H1 (cell line): Measurements from ENCODE around the gene APPL2. TPM values are rescaled to one million over a fixed set of nuclear protein-coding genes. Genes with fewer than 3 reads are reported as not detected.

Experiments
- CTCF ChIA-PET: fragments of 300-600 bp; sonication (Branson Sonifier 250); formaldehyde crosslinking; loops from one replicate; lab custom pipeline; 2021; ENCODE audit not compliant: partially characterized antibody; lab: Charles Lee
- POLR2A ChIA-PET: fragments of 300-600 bp; sonication (Branson Sonifier 250); formaldehyde crosslinking; loops from one replicate; lab custom pipeline; 2021; ENCODE audit warnings: inconsistent platforms; ENCODE audit not compliant: partially characterized antibody; lab: Charles Lee
- DNase-seq, 2 experiments: peaks; one replicate each; pipeline versions ENCODE4 v3.0.0 to v3.0.0-alpha.2; 2010 to 2022; ENCODE audit warnings: low spot score in 2 of 2, low read depth in 1 of 2, mixed read lengths in 1 of 2
- FAIRE-seq: peaks from 2 replicates; lab custom pipeline; 2011; peaks lifted over from hg19 to GRCh38; lab: Jason Lieb, UNC
- H2AFZ ChIP-seq: 2 replicates; pipeline ENCODE4 v1.8.1; 2012; ENCODE audit warnings: low read length, inconsistent platforms
- H2AK5ac ChIP-seq: 2 replicates; pipeline ENCODE4 v1.6.1; 2013; ENCODE audit warnings: low read depth, low read length
- H2BK120ac ChIP-seq: replicated peaks from 2 replicates; pipeline ENCODE3; 2013; ENCODE audit warnings: low read depth, low read length, inconsistent platforms
- H2BK12ac ChIP-seq: 2 replicates; pipeline ENCODE4 v1.6.1; 2013; ENCODE audit warnings: low read depth, low read length
- H2BK15ac ChIP-seq: 2 replicates; pipeline ENCODE4 v1.6.1; 2013; ENCODE audit warnings: low read length
- H2BK20ac ChIP-seq: 2 replicates; pipeline ENCODE4 v1.6.1; 2013; ENCODE audit warnings: low read length
- H2BK5ac ChIP-seq: 2 replicates; pipeline ENCODE4 v1.6.1; 2013; ENCODE audit warnings: low read depth, low read length
- H3K14ac ChIP-seq: 2 replicates; pipeline ENCODE4 v1.6.1; 2013; ENCODE audit warnings: inconsistent platforms; ENCODE audit not compliant: insufficient read length
- H3K18ac ChIP-seq: 2 replicates; pipeline ENCODE4 v1.6.1; 2013; ENCODE audit warnings: low read length; ENCODE audit errors: extremely low read depth
- H3K23ac ChIP-seq: 2 replicates; pipeline ENCODE4 v1.6.1; 2013; ENCODE audit warnings: inconsistent platforms; ENCODE audit not compliant: insufficient read length
- H3K23me2 ChIP-seq: 2 replicates; pipeline ENCODE4 v1.6.1; 2013; ENCODE audit warnings: low read depth, low read length
- H3K27ac ChIP-seq: 2 replicates; pipeline ENCODE4 v1.6.1; 2011; ENCODE audit warnings: low read depth, low read length, inconsistent platforms
- H3K27me3 ChIP-seq, 4 experiments: replicated peaks in 1 of 4; 1 replicate in 1 of 4; 2 replicates in 3 of 4; pipeline versions ENCODE4 v1.6.1 to v1.8.1; 2011 to 2013; ENCODE audit warnings: low read length in 3 of 4, mild to moderate bottlenecking in 3 of 4, inconsistent platforms in 2 of 4, mixed read lengths in 2 of 4, moderate library complexity in 1 of 4; ENCODE audit not compliant: control insufficient read depth in 3 of 4, insufficient read depth in 3 of 4; ENCODE audit errors: extremely low read depth in 1 of 4
- H3K36me3 ChIP-seq, 4 experiments: 2 replicates each; pipeline versions ENCODE4 v1.6.1 to v1.8.1; 2011 to 2013; ENCODE audit warnings: mild to moderate bottlenecking in 4 of 4, low read length in 3 of 4, moderate library complexity in 2 of 4, control low read depth in 1 of 4, inconsistent platforms in 1 of 4; ENCODE audit not compliant: insufficient read depth in 4 of 4, control insufficient read depth in 2 of 4
- H3K4ac ChIP-seq: replicated peaks from 2 replicates; pipeline ENCODE3; 2013; ENCODE audit warnings: low read length, low read depth, mixed read lengths, inconsistent platforms; ENCODE audit not compliant: insufficient read length
- H3K4me1 ChIP-seq, 4 experiments: replicated peaks in 1 of 4; 1 replicate in 1 of 4; 2 replicates in 3 of 4; pipeline versions ENCODE4 v1.6.1 to v1.8.1; 2011 to 2013; ENCODE audit warnings: low read length in 3 of 4, inconsistent platforms in 2 of 4, mixed read lengths in 1 of 4; ENCODE audit not compliant: insufficient read depth in 4 of 4, control insufficient read depth in 3 of 4
- H3K4me2 ChIP-seq, 2 experiments: 2 replicates each; pipeline versions ENCODE4 v1.6.1 to v1.8.1; 2011 to 2013; ENCODE audit warnings: low read depth in 2 of 2, low read length in 2 of 2, control low read depth in 1 of 2, inconsistent platforms in 1 of 2, mild to moderate bottlenecking in 1 of 2; ENCODE audit not compliant: insufficient read depth in 1 of 2
- H3K4me3 ChIP-seq, 4 experiments: fragments of 200-600, 300-600 bp in 1 of 4; sonication (generic), shearing (Covaris generic), sonication (Bioruptor Twin) in 1 of 4; 2 replicates each; pipeline versions ENCODE4 v1.5.1 to v1.8.1; 2011 to 2016; ENCODE audit warnings: low read length in 4 of 4, low read depth in 3 of 4, control low read depth in 2 of 4, inconsistent platforms in 2 of 4, mild to moderate bottlenecking in 2 of 4, mixed read lengths in 1 of 4, moderate library complexity in 1 of 4; ENCODE audit not compliant: insufficient read depth in 2 of 4; ENCODE audit errors: extremely low read depth in 1 of 4
- H3K56ac ChIP-seq: replicated peaks from 2 replicates; pipeline ENCODE3; 2013; ENCODE audit warnings: low read depth, mild to moderate bottlenecking, mixed read lengths, low read length, inconsistent platforms; ENCODE audit not compliant: insufficient read length
- H3K79me1 ChIP-seq: 2 replicates; pipeline ENCODE4 v1.6.1; 2013; ENCODE audit warnings: low read depth, low read length, control low read depth
- H3K79me2 ChIP-seq, 2 experiments: 2 replicates each; pipeline versions ENCODE4 v1.6.1 to v1.8.1; 2012 to 2013; ENCODE audit warnings: low read length in 2 of 2, mild to moderate bottlenecking in 2 of 2, inconsistent platforms in 1 of 2; ENCODE audit not compliant: insufficient read depth in 2 of 2, control insufficient read depth in 1 of 2
- H3K9ac ChIP-seq, 4 experiments: replicated peaks in 1 of 4; 1 replicate in 1 of 4; 2 replicates in 3 of 4; pipeline versions ENCODE4 v1.6.1 to v1.8.1; 2011 to 2013; ENCODE audit warnings: low read depth in 3 of 4, low read length in 3 of 4, control low read depth in 2 of 4, mild to moderate bottlenecking in 2 of 4, moderate library complexity in 2 of 4, inconsistent platforms in 1 of 4; ENCODE audit errors: extremely low read depth in 1 of 4
- H3K9me3 ChIP-seq, 2 experiments: 2 replicates each; pipeline versions ENCODE4 v1.6.1 to v1.8.1; 2012 to 2013; ENCODE audit warnings: mild to moderate bottlenecking in 2 of 2, moderate library complexity in 2 of 2, control low read depth in 1 of 2, inconsistent platforms in 1 of 2, low read depth in 1 of 2, low read length in 1 of 2, mixed read lengths in 1 of 2; ENCODE audit not compliant: insufficient read depth in 2 of 2
- H4K20me1 ChIP-seq, 2 experiments: replicated peaks in 1 of 2; 2 replicates each; pipeline versions ENCODE3 to v1.8.1; 2011 to 2013; ENCODE audit warnings: inconsistent platforms in 2 of 2, low read length in 2 of 2, mild to moderate bottlenecking in 1 of 2; ENCODE audit not compliant: insufficient read depth in 2 of 2, control insufficient read depth in 1 of 2
- H4K5ac ChIP-seq: 2 replicates; pipeline ENCODE4 v1.6.1; 2013; ENCODE audit warnings: low read length, low read depth, mixed read lengths, inconsistent platforms; ENCODE audit not compliant: insufficient read length
- H4K8ac ChIP-seq: 2 replicates; pipeline ENCODE4 v1.8.0; 2013; ENCODE audit warnings: mild to moderate bottlenecking, moderate library complexity, low read length, inconsistent platforms; ENCODE audit not compliant: insufficient read depth; ENCODE audit errors: extremely low read depth
- H4K91ac ChIP-seq: replicated peaks from 2 replicates; pipeline ENCODE3; 2013; ENCODE audit warnings: low read length, mixed read lengths, inconsistent platforms; ENCODE audit not compliant: insufficient read length
- BCL11A ChIP-seq, 2 experiments: IDR thresholded peaks; one replicate each; pipeline ENCODE4 v1.6.1; 2011; ENCODE audit warnings: low read depth in 2 of 2, low read length in 2 of 2, mild to moderate bottlenecking in 2 of 2
- CTBP2 ChIP-seq: IDR thresholded peaks from 2 replicates; pipeline ENCODE4 v1.7.0; 2011; ENCODE audit warnings: borderline replicate concordance, mild to moderate bottlenecking, moderate library complexity, mixed read lengths, low read length; ENCODE audit not compliant: insufficient read depth, insufficient read length
- GTF2F1 ChIP-seq: IDR thresholded peaks from 2 replicates; pipeline ENCODE4 v1.6.1; 2012; ENCODE audit warnings: low read depth, low read length, improper control_type of control experiment, borderline replicate concordance
- HDAC2 ChIP-seq, 2 experiments: fragments of 300-600 bp in 1 of 2; sonication (generic) in 1 of 2; IDR thresholded peaks; 2 replicates each; pipeline ENCODE4 v1.6.1; 2011 to 2012; ENCODE audit warnings: low read depth in 2 of 2, low read length in 2 of 2, mild to moderate bottlenecking in 2 of 2, moderate library complexity in 2 of 2, borderline replicate concordance in 1 of 2, inconsistent platforms in 1 of 2
- KDM5A ChIP-seq: fragments of 200-600 bp; IDR thresholded peaks from 2 replicates; pipeline ENCODE4 v1.7.1; 2012; ENCODE audit warnings: mild to moderate bottlenecking, low read length, inconsistent platforms, mixed read lengths
- PHF8 ChIP-seq: fragments of 200-600 bp; sonication (generic); conservative IDR thresholded peaks from 2 replicates; pipeline ENCODE4 v1.7.1; 2012; ENCODE audit warnings: low read depth, mild to moderate bottlenecking, inconsistent platforms, low read length, moderate library complexity
- SAP30 ChIP-seq: fragments of 300-600 bp; sonication (generic); IDR thresholded peaks from 2 replicates; pipeline ENCODE4 v1.7.1; 2012; ENCODE audit warnings: low read length, moderate library complexity, mild to moderate bottlenecking, inconsistent platforms; ENCODE audit not compliant: insufficient read depth, insufficient replicate concordance
- SP4 ChIP-seq: IDR thresholded peaks from 2 replicates; pipeline ENCODE4 v1.6.1; 2012; ENCODE audit warnings: low read length, inconsistent platforms
- SRF ChIP-seq: IDR thresholded peaks from 2 replicates; pipeline ENCODE4 v1.6.1; 2011; ENCODE audit warnings: mild to moderate bottlenecking, low read depth, low read length, moderate library complexity
- TEAD4 ChIP-seq: IDR thresholded peaks from 2 replicates; pipeline ENCODE4 v1.6.1; 2012; ENCODE audit warnings: low read depth, low read length, inconsistent platforms, mixed read lengths
- ZNF274 ChIP-seq: IDR thresholded peaks from 2 replicates; pipeline ENCODE4 v1.7.0; 2012; ENCODE audit warnings: low read length, borderline replicate concordance; ENCODE audit errors: extremely low read depth
- WGBS, 2 experiments: shearing (Covaris generic) in 1 of 2; methylation state at CpG; one replicate each; pipeline versions ENCODE4 v1.1.6 to v1.1.7; 2013 to 2015; ENCODE audit warnings: low lambda C conversion rate in 2 of 2, mixed read lengths in 2 of 2, inconsistent platforms in 1 of 2, low coverage in 1 of 2, missing lambda C conversion rate in 1 of 2; ENCODE audit not compliant: insufficient replicate concordance in 2 of 2, insufficient coverage in 1 of 2, insufficient read length in 1 of 2; ENCODE audit errors: extremely low coverage in 1 of 2, missing lambda C conversion rate in 1 of 2; 5-methylcytosine and 5-hydroxymethylcytosine counted together
- polyA plus RNA-seq, 7 experiments: library from polyadenylated mRNA; depleted of rRNA in 3 of 7; stranded (reverse) in 5 of 7; unstranded in 2 of 7; fragments of >200 nt in 5 of 7; fragments of 200-250 nt in 2 of 7; gene quantifications; 1 replicate in 5 of 7; 2 replicates in 1 of 7; 4 replicates in 1 of 7; pipeline versions ENCODE4 v1.2.1 to v1.2.3, GENCODE V29; 2011 to 2013; ENCODE audit warnings: missing spikeins in 2 of 7, mixed read lengths in 2 of 7
- total RNA-seq: library from RNA; stranded (reverse); fragmentation: NEBNext Ultra II Directional; extraction: Animal tissue kit (Norgen Biotek cat#: 25700); gene quantifications from 2 replicates; pipeline ENCODE4 v1.2.1, GENCODE V29; 2021
- TF ChIP-seq, protein P1 (sequence below): IDR thresholded peaks from 2 replicates; pipeline ENCODE4 v1.6.1; 2012; ENCODE audit warnings: inconsistent platforms

Gene APPL2
- total and polyA plus RNA-seq, 2 of the 8 experiments (the other 6 are each of a cell fraction or from before 2014, with no cell fraction given): 8.9 to 22.9 TPM

DNA sequence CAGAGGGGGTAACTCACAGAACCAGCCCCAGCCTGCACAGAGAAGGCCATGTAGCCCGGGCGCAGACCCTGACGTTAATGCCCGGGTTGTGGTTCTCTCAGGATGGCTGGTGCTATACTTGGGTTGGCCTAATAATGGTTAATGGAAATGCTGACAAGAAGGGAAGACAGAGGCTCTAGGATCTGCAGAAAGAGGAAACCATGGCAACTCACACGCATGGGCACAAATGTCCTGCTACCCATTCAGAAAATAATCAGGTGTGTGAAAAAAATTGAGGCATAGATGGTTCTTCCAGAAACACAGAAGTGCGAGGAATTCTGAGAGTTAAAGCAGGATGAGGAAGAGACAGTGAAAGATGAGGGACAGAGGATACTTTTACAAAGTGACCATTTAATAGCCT lies 33.8 kb downstream of the APPL2 start:
- TF ChIP-seq PHF8 (no peak), BCL11A (IDR thresholded peaks at IDR 0.05; ENCODE audit: low read depth in 2 of 2, low read length in 2 of 2) (no peak), TEAD4 (no peak), SRF (no peak), ZNF274 (no peak), GTF2F1 (no peak), SAP30 (no peak), CTBP2 (no peak), SP4 (no peak), KDM5A (no peak), HDAC2 (IDR thresholded peaks at IDR 0.05; ENCODE audit: borderline replicate concordance in 1 of 2, low read depth in 2 of 2, low read length in 2 of 2) (no peak)
- TF ChIP-seq, protein P1, sequence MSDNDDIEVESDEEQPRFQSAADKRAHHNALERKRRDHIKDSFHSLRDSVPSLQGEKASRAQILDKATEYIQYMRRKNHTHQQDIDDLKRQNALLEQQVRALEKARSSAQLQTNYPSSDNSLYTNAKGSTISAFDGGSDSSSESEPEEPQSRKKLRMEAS: no peak
- no peaks in the 10 kb centered on the region for H3K79me2 ChIP-seq
- no peak overlapping the region for H3K27ac ChIP-seq
- no peak for FAIRE-seq
- H3K4ac ChIP-seq: no peak overlapping the region
- DNase-seq: no peak
- H4K91ac ChIP-seq: no peak overlapping the region
- no peaks in the 10 kb centered on the region; a peak in 2 of 7 replicates for H3K4me1 ChIP-seq
- H3K23me2 ChIP-seq: no peaks in the 10 kb centered on the region
- H3K14ac ChIP-seq: no peak overlapping the region
- ChIA-PET CTCF (interaction anchor here (1.2 kb wide), 1 partner anchor 34 kb away, joined by 4 read pairs; the partner anchor contains the start of gene APPL2), POLR2A (interaction anchor here (0.9 to 1.4 kb wide), 2 partner anchors 25 to 111 kb away, joined by 3 read pairs; no protein-coding TSS in a partner anchor)
- no peaks in the 10 kb centered on the region for H3K9me3 ChIP-seq
- no peak overlapping the region for H3K9ac ChIP-seq
- no peak overlapping the region for H4K8ac ChIP-seq
- no peak overlapping the region for H2BK5ac ChIP-seq
- H2BK12ac ChIP-seq: no peak overlapping the region
- no peaks in the 10 kb centered on the region for H3K79me1 ChIP-seq
- H4K5ac ChIP-seq: no peak overlapping the region
- no peak overlapping the region for H2BK120ac ChIP-seq
- no peak overlapping the region for H2BK15ac ChIP-seq
- no peak overlapping the region for H3K56ac ChIP-seq
- no peak overlapping the region for H2AFZ ChIP-seq
- H2BK20ac ChIP-seq: no peak overlapping the region
- no peak overlapping the region for H3K4me2 ChIP-seq
- no peaks in the 10 kb centered on the region for H3K27me3 ChIP-seq
- H2AK5ac ChIP-seq: no peak overlapping the region
- no peak overlapping the region for H3K18ac ChIP-seq
- H3K23ac ChIP-seq: no peak overlapping the region
- 88% methylated on average over 6 of the region's 6 CpGs; no CpG with 5 or more reads in 1 of the 2 experiments for WGBS, 2 experiments
- no peak overlapping the region for H3K4me3 ChIP-seq
- peaks cover 2 to 3% of the 10 kb centered on the region in 2 experiments for H4K20me1 ChIP-seq
- peaks cover 0 to 11% (median 4%) of the 10 kb centered on the region in 4 experiments; a peak in 3 of 8 replicates for H3K36me3 ChIP-seq
